Measurements from ENCODE around the gene DNAJA4. TPM values are rescaled to one million over a fixed set of nuclear protein-coding genes. Genes with fewer than 3 reads are reported as not detected.

DNAJA4 gene
- total and polyA plus RNA-seq, 2 of the 8 experiments (the other 6 are each of a cell fraction or from before 2014, with no cell fraction given): 3.6 to 6.2 TPM

GRCh38 chr15:78261062-78261461 lies 3.3 kb upstream of the DNAJA4 start:
- Histone ChIP-seq H4K5ac (ENCODE audit: insufficient read length, low read depth, low read length) (no peak overlapping the region), H4K91ac (replicated peaks; ENCODE audit: insufficient read length, low read length) (no peak overlapping the region), H3K4me2 (ENCODE audit: insufficient read depth in 1 of 2, low read depth in 2 of 2, low read length in 2 of 2) (no peak overlapping the region), H3K9ac (replicated peaks in 1 of 4; ENCODE audit: extremely low read depth in 1 of 4, low read depth in 3 of 4, low read length in 3 of 4) (no peak overlapping the region), H3K23me2 (ENCODE audit: low read depth, low read length) (no peaks in the 10 kb centered on the region; the same call in 1 of the 2 replicates), H4K20me1 (replicated peaks in 1 of 2; ENCODE audit: control insufficient read depth in 1 of 2, insufficient read depth in 2 of 2, low read length in 2 of 2) (no peaks in the 10 kb centered on the region), H3K79me2 (ENCODE audit: control insufficient read depth in 1 of 2, insufficient read depth in 2 of 2, low read length in 2 of 2) (no peaks in the 10 kb centered on the region), H3K23ac (ENCODE audit: insufficient read length) (no peak overlapping the region), H3K36me3 (ENCODE audit: control insufficient read depth in 2 of 4, insufficient read depth in 4 of 4, low read length in 3 of 4) (no peaks in the 10 kb centered on the region), H3K14ac (ENCODE audit: insufficient read length) (no peak overlapping the region), H2BK120ac (replicated peaks; ENCODE audit: low read depth, low read length) (no peak overlapping the region), H2BK20ac (ENCODE audit: low read length) (no peak overlapping the region), H2AFZ (ENCODE audit: low read length) (no peak overlapping the region), H3K9me3 (ENCODE audit: insufficient read depth in 2 of 2, low read depth in 1 of 2, low read length in 1 of 2) (no peaks in the 10 kb centered on the region), H3K79me1 (ENCODE audit: low read depth, low read length) (no peaks in the 10 kb centered on the region), H3K18ac (ENCODE audit: extremely low read depth, low read length) (no peak overlapping the region), H2BK12ac (ENCODE audit: low read depth, low read length) (no peak overlapping the region), H3K4me1 (replicated peaks in 1 of 4; ENCODE audit: control insufficient read depth in 3 of 4, insufficient read depth in 4 of 4, low read length in 3 of 4) (0 out of 7 replicates have a peak, but pooled peaks cover 0 to 3% (median 0%) of the 10 kb centered on the region in 4 experiments), H3K27me3 (replicated peaks in 1 of 4; ENCODE audit: control insufficient read depth in 3 of 4, extremely low read depth in 1 of 4, insufficient read depth in 3 of 4, low read length in 3 of 4) (peaks cover 0 to 19% (median 10%) of the 10 kb centered on the region in 4 experiments; a peak in 4 of 7 replicates), H2BK5ac (ENCODE audit: low read depth, low read length) (no peak overlapping the region), H3K4me3 (ENCODE audit: extremely low read depth in 1 of 4, insufficient read depth in 2 of 4, low read depth in 3 of 4, low read length in 4 of 4) (no peak overlapping the region), H3K27ac (ENCODE audit: low read depth, low read length) (no peak overlapping the region), H3K56ac (replicated peaks; ENCODE audit: insufficient read length, low read depth, low read length) (no peak overlapping the region), H2BK15ac (ENCODE audit: low read length) (no peak overlapping the region), H4K8ac (ENCODE audit: extremely low read depth, insufficient read depth, low read length) (no peak overlapping the region), H3K4ac (replicated peaks; ENCODE audit: insufficient read length, low read depth, low read length) (no peak overlapping the region), H2AK5ac (ENCODE audit: low read depth, low read length) (no peak overlapping the region)
- ChIA-PET POLR2A (ENCODE audit: partially characterized antibody) (no interaction called here), CTCF (ENCODE audit: partially characterized antibody) (interaction anchor here (1.2 to 7.7 kb wide), 2 partner anchors 20 to 65 kb away, joined by 3 to 48 read pairs; no protein-coding TSS in a partner anchor)
- FAIRE-seq: no peak
- no peak for DNase-seq (ENCODE audit: low read depth in 1 of 2, low spot score in 2 of 2)
- WGBS, 2 experiments (ENCODE audit: extremely low coverage in 1 of 2, insufficient coverage in 1 of 2, insufficient read length in 1 of 2, insufficient replicate concordance in 2 of 2, low coverage in 1 of 2, low lambda C conversion rate in 2 of 2, missing lambda C conversion rate in 1 of 2): 93% methylated on average over 3 of the region's 3 CpGs; no CpG with 5 or more reads in 1 of the 2 experiments
- TF ChIP-seq CHD2 (IDR thresholded peaks at IDR 0.05; ENCODE audit: low read length) (no peak), HDAC6 (IDR thresholded peaks at IDR 0.05; ENCODE audit: low read depth, low read length) (no peak), SP4 (IDR thresholded peaks at IDR 0.05; ENCODE audit: low read length) (no peak), YY1 (IDR thresholded peaks at IDR 0.05; ENCODE audit: low read depth, low read length) (no peak), CTBP2 (IDR thresholded peaks at IDR 0.05; ENCODE audit: borderline replicate concordance, insufficient read depth, insufficient read length, low read length) (no peak), SIN3A (conservative IDR thresholded peaks at IDR 0.05 in 1 of 2, IDR thresholded peaks at IDR 0.05 in 1 of 2; ENCODE audit: low read depth in 1 of 2, low read length in 2 of 2) (no peak), E2F6 (IDR thresholded peaks at IDR 0.05) (no peak), CEBPB (IDR thresholded peaks at IDR 0.05; ENCODE audit: low read depth, low read length) (no peak), NRF1 (IDR thresholded peaks at IDR 0.05; ENCODE audit: low read depth, low read length) (no peak), CBX5 (IDR thresholded peaks at IDR 0.05; ENCODE audit: low read depth, low read length) (no peak), FOSL1 (IDR thresholded peaks at IDR 0.05; ENCODE audit: insufficient read depth, low read depth, low read length) (no peak), JUN (IDR thresholded peaks at IDR 0.05; ENCODE audit: low read depth, low read length) (no peak)
- TF ChIP-seq, protein P1, sequence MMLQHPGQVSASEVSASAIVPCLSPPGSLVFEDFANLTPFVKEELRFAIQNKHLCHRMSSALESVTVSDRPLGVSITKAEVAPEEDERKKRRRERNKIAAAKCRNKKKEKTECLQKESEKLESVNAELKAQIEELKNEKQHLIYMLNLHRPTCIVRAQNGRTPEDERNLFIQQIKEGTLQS (IDR thresholded peaks at IDR 0.05; ENCODE audit: insufficient read depth, low read depth, low read length): no peak
